Nucleus accumbens (tissue), 56 donors: ENCODE results near the gene CD2AP.
"Not testable (repeated sequence)": the region's sequence is repeated elsewhere in the genome, so short reads cannot be mapped to it uniquely, and the experiment has no call there.

Experiments
- DNase-seq, 56 donors: peaks; one replicate each; lab custom pipeline; 2025; lab: John Stamatoyannopoulos, UW

CD2AP gene

DNA sequence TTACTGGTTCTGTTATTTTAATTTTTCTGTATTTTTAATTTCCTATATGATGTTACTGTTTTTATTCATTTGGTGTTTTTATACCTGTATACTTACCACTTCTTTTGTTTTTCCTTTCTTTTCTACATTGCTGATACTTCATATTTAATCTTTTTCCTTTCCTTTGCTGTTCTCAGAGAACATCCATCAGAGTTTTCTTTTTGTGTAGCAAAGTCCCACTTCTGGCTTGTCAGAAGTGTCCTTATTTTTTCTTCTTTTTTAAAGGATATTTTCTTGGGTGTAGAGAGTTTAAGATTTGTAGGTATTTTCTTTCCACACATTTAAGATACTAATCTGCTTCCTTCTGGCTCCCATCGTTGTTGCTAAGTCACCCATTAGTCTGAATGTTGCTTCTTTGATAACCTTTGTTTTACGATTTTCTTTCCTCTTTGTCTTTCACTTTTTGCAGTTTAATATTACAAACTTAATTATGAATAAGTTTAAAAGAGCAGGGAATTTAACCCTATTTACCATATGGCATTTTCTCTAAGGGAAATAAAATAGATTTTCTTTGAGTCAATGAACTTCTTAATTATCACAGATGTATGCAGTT lies 18.5 kb downstream of the CD2AP start:
- no peak for DNase-seq

GRCh38 chr6:47496935-47497579 lies 19.5 kb downstream of the CD2AP start:
- no peak for DNase-seq

DNA sequence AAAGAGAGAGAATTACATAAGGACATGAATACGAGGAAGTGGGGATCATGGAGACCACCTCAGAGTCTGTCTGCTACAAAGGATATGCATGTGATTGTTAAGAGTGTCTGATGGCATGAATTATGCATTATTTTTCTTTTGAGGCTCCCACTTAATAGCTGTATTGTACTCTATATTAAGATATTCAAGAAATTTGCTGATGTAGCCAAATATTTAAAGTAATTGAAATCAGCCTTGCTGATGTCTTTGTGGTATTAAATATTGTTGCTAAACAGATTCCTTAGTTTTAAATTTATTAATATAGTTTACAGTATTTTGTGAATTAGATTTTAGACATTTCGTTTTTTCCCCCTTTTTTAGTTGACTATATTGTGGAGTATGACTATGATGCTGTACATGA lies 25.3 kb downstream of the CD2AP start:
- DNase-seq = no peak

GRCh38 chr6:47509937-47510336 lies 32.3 kb downstream of the CD2AP start:
- no peak for DNase-seq

DNA sequence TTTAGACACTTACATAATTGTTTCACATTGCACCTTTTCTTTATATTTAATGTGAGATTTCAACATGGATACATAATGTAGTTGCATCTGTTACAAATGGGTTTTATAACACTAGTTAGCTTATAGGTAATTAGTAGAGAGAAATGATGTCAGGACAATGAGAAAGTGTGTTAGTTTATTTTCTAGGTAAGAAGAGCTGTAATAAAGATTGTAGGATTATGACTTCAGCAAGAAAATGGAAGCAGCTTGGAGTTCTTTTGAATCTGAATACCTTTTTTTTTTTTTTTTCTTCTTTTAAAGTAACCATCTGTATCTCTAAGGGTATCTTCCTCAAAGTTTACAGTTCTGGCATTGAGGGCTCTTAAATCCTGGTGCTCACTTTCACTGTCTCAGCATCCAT lies 35.3 kb downstream of the CD2AP start:
- no peak for DNase-seq

GRCh38 chr6:47519279-47519678 lies 41.7 kb downstream of the CD2AP start:
- DNase-seq = no peak

- DNase-seq = no peak
Observed at GRCh38 chr6:47520282-47520681, 42.7 kb downstream of the CD2AP start.

- DNase-seq = no peak
Observed at GRCh38 chr6:47521961-47522360, 44.4 kb downstream of the CD2AP start.

DNA sequence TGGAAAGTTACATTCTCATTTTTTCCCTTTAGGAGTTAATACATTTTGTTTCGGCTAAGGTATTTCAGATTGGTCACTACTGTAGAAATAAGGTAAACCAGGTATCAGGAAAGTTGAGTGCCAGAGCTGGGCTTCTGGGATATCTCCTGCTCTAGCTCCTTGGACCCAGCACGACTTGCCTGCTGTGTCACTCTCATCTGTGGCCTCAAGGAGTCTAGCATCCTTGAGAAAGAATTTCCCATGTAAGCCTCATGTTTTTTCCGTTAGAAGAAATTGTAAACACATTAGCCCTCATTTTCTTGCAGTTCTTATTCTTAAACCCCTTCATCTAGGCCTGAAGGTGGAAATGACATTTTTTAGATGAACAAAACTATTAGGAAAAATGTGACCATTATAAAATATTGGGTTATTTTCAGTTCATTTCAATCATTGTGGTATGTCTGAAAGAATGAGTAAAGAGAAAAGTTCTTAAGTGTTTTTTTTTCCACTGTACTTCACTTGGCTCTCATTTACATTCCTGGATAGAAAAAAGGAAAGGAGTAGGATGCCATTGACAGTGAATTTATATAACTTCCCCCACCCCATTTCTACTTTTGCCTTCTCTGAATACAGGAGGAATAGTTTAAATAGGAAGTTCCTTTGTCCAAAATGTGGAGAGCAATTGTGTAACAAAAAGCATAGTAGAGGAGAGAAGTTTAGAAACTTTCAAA lies 46.7 kb downstream of the CD2AP start:
- DNase-seq = no peak

DNA sequence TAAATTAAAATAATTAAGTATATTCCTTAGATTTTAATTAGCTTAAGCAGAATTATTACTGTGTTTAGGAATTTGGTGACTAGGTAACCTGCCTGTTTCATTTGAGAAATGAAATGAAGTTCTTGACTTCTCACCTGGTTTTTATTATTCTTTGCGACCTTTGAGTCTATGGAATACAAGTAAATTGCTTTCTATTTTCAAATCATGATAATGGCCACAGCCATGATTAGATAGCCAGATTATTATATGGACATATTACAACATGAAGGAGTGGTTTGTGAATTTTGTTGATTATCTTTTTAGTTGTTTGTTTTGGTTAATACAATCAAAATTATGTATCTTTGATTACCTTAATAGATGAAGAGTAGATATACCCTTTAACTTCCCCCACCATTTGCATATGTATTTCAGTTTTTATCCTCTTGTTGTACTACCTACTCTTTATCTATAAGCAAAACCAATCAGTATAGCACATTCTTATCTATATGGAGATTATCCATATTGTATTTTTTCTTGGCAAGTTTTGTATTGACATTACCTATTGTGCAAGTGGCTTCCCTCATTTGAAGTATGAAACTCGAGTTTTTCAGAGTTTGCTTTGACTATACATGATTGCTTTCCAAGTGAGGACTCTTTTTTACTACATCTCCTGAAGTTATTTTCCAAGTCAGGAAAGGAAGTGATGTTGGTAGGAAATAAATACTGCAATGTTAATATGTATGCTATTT lies 47.9 kb downstream of the CD2AP start:
- no peak for DNase-seq

- no peak for DNase-seq
Observed at GRCh38 chr6:47527274-47527673, 49.7 kb downstream of the CD2AP start.

DNA sequence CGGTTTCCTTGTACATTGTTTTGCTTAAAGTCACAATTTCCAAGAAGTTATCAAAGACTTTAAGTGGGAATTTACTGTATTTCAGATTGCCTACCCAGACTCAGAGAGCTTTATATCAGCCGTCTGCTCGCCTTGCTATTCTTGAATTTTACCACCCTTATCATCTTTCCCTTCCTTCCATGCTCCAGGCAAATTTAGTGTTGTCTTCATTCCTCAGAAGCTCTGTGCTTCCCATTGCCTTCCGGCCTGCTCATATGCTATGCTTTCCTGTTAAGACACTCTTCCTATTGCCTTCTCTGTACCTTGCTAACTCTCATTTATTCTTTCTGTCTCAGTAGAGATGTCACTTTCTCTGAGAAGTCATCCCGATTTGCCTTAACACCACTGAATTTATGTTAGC lies 52.1 kb downstream of the CD2AP start:
- no peak for DNase-seq

DNA sequence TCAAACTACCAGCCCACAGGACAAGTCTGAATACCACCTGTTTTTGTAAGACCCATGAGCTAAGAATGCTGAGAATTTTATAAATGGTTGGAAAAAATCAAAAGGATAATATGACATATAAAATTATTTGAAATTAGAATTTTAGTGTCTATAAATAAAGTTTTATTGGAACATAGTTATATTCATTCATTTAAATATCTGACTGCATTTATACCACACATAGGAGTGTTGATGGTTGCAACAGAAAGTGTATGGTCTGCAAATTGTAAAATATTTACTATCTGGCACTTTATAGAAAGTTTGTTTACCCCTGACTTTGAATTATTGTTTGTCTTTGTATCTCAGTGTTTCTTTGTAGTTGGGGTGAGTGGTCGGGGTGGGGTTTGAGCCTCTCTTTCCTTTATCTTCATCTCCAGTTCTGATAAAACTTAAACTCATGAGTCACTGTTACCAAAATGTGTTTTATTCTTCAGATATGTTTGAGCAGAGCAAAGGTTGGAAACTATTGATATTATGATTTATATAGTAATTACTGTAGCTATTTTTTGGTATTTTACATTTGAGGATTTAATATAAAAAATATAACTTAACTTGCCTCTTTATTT lies 55.5 kb downstream of the CD2AP start:
- DNase-seq = no peak

GRCh38 chr6:47534063-47534462 lies 56.5 kb downstream of the CD2AP start:
- no peak for DNase-seq

GRCh38 chr6:47535316-47536225 lies 58.0 kb downstream of the CD2AP start:
- DNase-seq = no peak

GRCh38 chr6:47536816-47537401 lies 59.3 kb downstream of the CD2AP start:
- DNase-seq = no peak

- no peak for DNase-seq
Observed at GRCh38 chr6:47545223-47545622, 67.6 kb downstream of the CD2AP start.

- DNase-seq = no peak
Observed at GRCh38 chr6:47551670-47552069, 74.1 kb downstream of the CD2AP start.

GRCh38 chr6:47552319-47552718 lies 74.7 kb downstream of the CD2AP start:
- DNase-seq = no peak

DNA sequence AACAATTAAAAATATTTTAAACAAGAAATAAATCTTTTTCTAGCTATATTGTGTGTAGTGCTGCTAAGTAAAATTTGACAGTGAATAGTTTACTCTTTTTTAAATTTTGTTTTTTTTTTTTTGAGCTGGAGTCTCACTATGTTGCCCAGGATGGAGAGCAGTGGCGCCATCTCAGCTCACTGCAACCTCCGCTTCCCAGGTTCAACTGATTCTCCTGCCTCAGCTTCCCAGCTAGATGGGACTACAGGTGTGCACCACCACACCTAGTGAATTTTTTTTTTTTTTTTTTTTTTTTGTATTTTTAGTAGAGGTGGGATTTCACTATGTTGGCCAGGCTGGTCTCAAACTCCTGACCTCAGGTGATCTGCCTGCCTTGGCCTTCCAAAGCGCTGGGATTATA lies 75.7 kb downstream of the CD2AP start:
- DNase-seq = not testable (repeated sequence)
